HepG2 (cell line): ENCODE results near the gene FUT1. TPM values are rescaled to one million over a fixed set of nuclear protein-coding genes. Genes with fewer than 3 reads are reported as not detected.

Experiments used
- ATAC-seq: fragments of 200-7000 bp; cut with Tn5 transposase; 3 replicates; pipeline ENCODE4 v1.9.1; 2020; ENCODE audit warnings: mild to moderate bottlenecking, moderate library complexity
- BruUV-seq: library from RNA; stranded (reverse); fragments of 400-500 nt; replicated peaks from 2 replicates; lab custom pipeline; 2021; lab: Mats Ljungman, UMichigan
- CTCF ChIA-PET: fragments of 300-600 bp; formaldehyde crosslinking; extraction: SDS; loops from one replicate; lab custom pipeline; 2021; ENCODE audit warnings: low total read pairs, inconsistent platforms, low intra/inter-chr PET ratio; lab: Yijun Ruan, JAX
- POLR2A ChIA-PET: fragments of 350-600 bp; sonication (Branson Sonifier 250); formaldehyde crosslinking; loops from one replicate; lab custom pipeline; 2020; ENCODE audit warnings: antibody characterized with exemption, inconsistent platforms; lab: Yijun Ruan, JAX
- DNase-seq: peaks from one replicate; pipeline ENCODE4 v3.0.0-alpha.2; 2015; ENCODE audit warnings: low spot score
- FAIRE-seq: peaks from 3 replicates; lab custom pipeline; 2011; peaks lifted over from hg19 to GRCh38; lab: Jason Lieb, UNC
- H2AFZ ChIP-seq: one replicate; pipeline ENCODE4 v1.6.1; 2011; ENCODE audit warnings: low read length, inconsistent platforms
- H3K27ac ChIP-seq: fragments of 300-600 bp; 3 replicates; pipeline ENCODE4 v1.8.0; 2011; ENCODE audit warnings: mixed run types, mild to moderate bottlenecking, mixed read lengths, low read length, inconsistent platforms; ENCODE audit not compliant: insufficient read depth; ENCODE audit errors: extremely low read length
- H3K27me3 ChIP-seq, 2 experiments: fragments of 200-600 bp in 1 of 2; 2 replicates in 1 of 2; 3 replicates in 1 of 2; pipeline versions ENCODE4 v1.6.0 to v1.8.0; 2011; ENCODE audit warnings: low read length in 2 of 2, mild to moderate bottlenecking in 2 of 2, moderate library complexity in 2 of 2, inconsistent platforms in 1 of 2; ENCODE audit not compliant: insufficient read depth in 2 of 2, control insufficient read depth in 1 of 2
- H3K36me3 ChIP-seq, 2 experiments: fragments of 200-600 bp in 1 of 2; replicated peaks in 1 of 2; 2 replicates in 1 of 2; 3 replicates in 1 of 2; pipeline versions ENCODE4 v1.5.1 to v1.8.0; 2011; ENCODE audit warnings: low read length in 2 of 2, inconsistent platforms in 1 of 2; ENCODE audit not compliant: insufficient read depth in 2 of 2, control insufficient read depth in 1 of 2
- H3K4me1 ChIP-seq: 2 replicates; pipeline ENCODE4 v1.5.1; 2012; ENCODE audit warnings: low read length, inconsistent platforms; ENCODE audit not compliant: insufficient read depth
- H3K4me2 ChIP-seq: 2 replicates; pipeline ENCODE4 v1.6.0; 2011; ENCODE audit warnings: low read depth, low read length, inconsistent platforms
- H3K4me3 ChIP-seq, 3 experiments: fragments of 200-600 bp in 1 of 3; sonication (generic), shearing (Covaris generic) in 1 of 3; replicated peaks in 1 of 3; 2 replicates each; pipeline ENCODE4 v1.5.1; 2011 to 2016; ENCODE audit warnings: low read length in 3 of 3, inconsistent platforms in 2 of 3, low read depth in 2 of 3, mild to moderate bottlenecking in 2 of 3, control low read depth in 1 of 3, mixed read lengths in 1 of 3; ENCODE audit not compliant: insufficient read depth in 1 of 3
- H3K79me2 ChIP-seq: one replicate; pipeline ENCODE4 v1.6.1; 2011; ENCODE audit warnings: low read length, inconsistent platforms; ENCODE audit not compliant: insufficient read depth
- H3K9ac ChIP-seq: 2 replicates; pipeline ENCODE4 v1.6.0; 2011; ENCODE audit warnings: mild to moderate bottlenecking, low read depth, low read length, inconsistent platforms; ENCODE audit not compliant: insufficient read depth
- H3K9me3 ChIP-seq: 2 replicates; pipeline ENCODE4 v1.5.1; 2012; ENCODE audit warnings: mild to moderate bottlenecking, low read length
- H4K20me1 ChIP-seq: 2 replicates; pipeline ENCODE4 v1.6.0; 2011; ENCODE audit warnings: inconsistent platforms, mild to moderate bottlenecking, low read length, moderate library complexity; ENCODE audit not compliant: insufficient read depth
- BCL6 ChIP-seq: IDR thresholded peaks from 2 replicates; pipeline ENCODE4 v1.6.1; 2016; ENCODE audit warnings: missing genetic modification reagents, missing compliant biosample characterization
- CSRNP2 ChIP-seq: sonication (generic); formaldehyde crosslinking; conservative IDR thresholded peaks from 2 replicates; pipeline ENCODE4 v1.8.0; 2022; ENCODE audit warnings: low read depth, missing genetic modification reagents
- FOXC1 ChIP-seq: sonication (generic); formaldehyde crosslinking; IDR thresholded peaks from 2 replicates; pipeline ENCODE4 v1.8.0; 2022; ENCODE audit warnings: mild to moderate bottlenecking, missing genetic modification reagents, borderline replicate concordance
- GABPA ChIP-seq, 2 experiments: IDR thresholded peaks; 2 replicates each; pipeline ENCODE4 v1.6.1; 2011 to 2016; ENCODE audit warnings: low read depth in 2 of 2, low read length in 1 of 2, missing biosample characterization in 1 of 2, missing genetic modification characterization in 1 of 2
- GTF3A ChIP-seq: sonication (generic); formaldehyde crosslinking; conservative IDR thresholded peaks from 2 replicates; pipeline ENCODE4 v1.4.0; 2020; ENCODE audit warnings: mild to moderate bottlenecking, missing genetic modification reagents
- HIVEP1 ChIP-seq: sonication (generic); formaldehyde crosslinking; IDR thresholded peaks from 2 replicates; pipeline ENCODE4 v1.4.0; 2020; ENCODE audit warnings: mild to moderate bottlenecking, missing genetic modification reagents
- MIER3 ChIP-seq: IDR thresholded peaks from 2 replicates; pipeline ENCODE4 v1.6.1; 2016; ENCODE audit warnings: missing compliant biosample characterization, borderline replicate concordance
- MNT ChIP-seq: fragments of 450-650 bp; IDR thresholded peaks from 2 replicates; pipeline ENCODE4 v1.6.1; 2016
- NFKBIZ ChIP-seq: IDR thresholded peaks from 2 replicates; pipeline ENCODE4 v1.6.1; 2018; ENCODE audit warnings: missing genetic modification reagents, missing compliant biosample characterization
- RORA ChIP-seq: sonication (generic); formaldehyde crosslinking; IDR thresholded peaks from 2 replicates; pipeline ENCODE4 v1.5.0; 2020; ENCODE audit warnings: mild to moderate bottlenecking, missing genetic modification reagents, moderate library complexity
- SP5 ChIP-seq: IDR thresholded peaks from 2 replicates; pipeline ENCODE4 v1.6.1; 2016; ENCODE audit warnings: low read depth, borderline replicate concordance
- XRCC5 ChIP-seq: fragments of 200-400 bp; formaldehyde crosslinking; optimal IDR thresholded peaks from 2 replicates; pipeline ENCODE3; 2017; ENCODE audit warnings: mild to moderate bottlenecking, low read length
- ZFP36 ChIP-seq: fragments of 150-350 bp; IDR thresholded peaks from 2 replicates; pipeline ENCODE4 v1.6.1; 2018; ENCODE audit warnings: borderline replicate concordance, low read length, low read depth; ENCODE audit not compliant: partially characterized antibody
- ZFP41 ChIP-seq: sonication (generic); formaldehyde crosslinking; IDR thresholded peaks from 2 replicates; pipeline ENCODE4 v1.4.0; 2020; ENCODE audit warnings: mild to moderate bottlenecking, missing genetic modification reagents, borderline replicate concordance
- ZMYM3 ChIP-seq: sonication (generic); formaldehyde crosslinking; IDR thresholded peaks from 2 replicates; pipeline ENCODE4 v1.5.1; 2020; ENCODE audit warnings: mild to moderate bottlenecking, missing genetic modification reagents
- ZNF232 ChIP-seq: sonication (generic); formaldehyde crosslinking; IDR thresholded peaks from 2 replicates; pipeline ENCODE4 v1.4.0; 2020; ENCODE audit warnings: missing genetic modification reagents, borderline replicate concordance
- ZNF235 ChIP-seq: sonication (generic); formaldehyde crosslinking; IDR thresholded peaks from 2 replicates; pipeline ENCODE4 v1.8.1; 2023; ENCODE audit warnings: mild to moderate bottlenecking, missing genetic modification reagents, borderline replicate concordance
- ZNF354B ChIP-seq: sonication (generic); formaldehyde crosslinking; IDR thresholded peaks from 2 replicates; pipeline ENCODE4 v1.8.0; 2022; ENCODE audit warnings: mild to moderate bottlenecking, missing genetic modification reagents
- WGBS: methylation state at CpG from one replicate; pipeline ENCODE4 v1.1.6; 2017; ENCODE audit warnings: low lambda C conversion rate; 5-methylcytosine and 5-hydroxymethylcytosine counted together
- in situ Hi-C: cut with HindIII; loops from 2 replicates; pipeline ENCODE4 v1.10.0; 2017; ENCODE audit warnings: low pct_unique_long_range_greater_than_20kb; ENCODE audit not compliant: extremely low pct_ligation_motif_present
- intact Hi-C: fragments of 100-400 bp; cut with micrococcal nuclease; formaldehyde crosslinking; loops from one replicate; pipeline ENCODE4 v1.10.0; 2022; ENCODE audit not compliant: unreplicated experiment
- polyA plus RNA-seq, 8 experiments: library from polyadenylated mRNA; depleted of rRNA in 3 of 8; stranded (reverse) in 7 of 8; unstranded in 1 of 8; fragments of >200 nt; fragmentation: Illumina TruSeq in 4 of 8; extraction: Trizol in 4 of 8; gene quantifications; 2 replicates each; pipeline versions ENCODE4 v1.2.1 to v1.2.3, GENCODE V29; 2011 to 2016; ENCODE audit warnings: low read depth in 4 of 8, missing spikeins in 1 of 8, mixed read lengths in 1 of 8; ENCODE audit not compliant: insufficient read depth in 1 of 8
- total RNA-seq, 5 experiments: library from RNA; depleted of rRNA; stranded (reverse); fragments of >200 nt; fragmentation: Illumina TruSeq; extraction: Trizol; gene quantifications; 2 replicates each; pipeline ENCODE4 v1.2.3, GENCODE V29; 2016; ENCODE audit warnings: low read depth in 1 of 5
- TF ChIP-seq, protein P1 (sequence below): sonication (generic); formaldehyde crosslinking; IDR thresholded peaks from 2 replicates; pipeline ENCODE4 v1.5.0; 2020; ENCODE audit warnings: mild to moderate bottlenecking, missing genetic modification reagents, moderate library complexity

The FUT1 gene
- total and polyA plus RNA-seq, 2 of the 13 experiments (the other 11 are each of a cell fraction or from before 2014, with no cell fraction given), result 0.07 to 1.1 TPM

GRCh38 chr19:48738557-48739403 lies 13.7 kb downstream of the FUT1 start:
- POLR2A ChIA-PET, result interaction anchor here (0.5 to 2.1 kb wide), 17 partner anchors 10 to 237 kb away, joined by 3 to 40 read pairs (median 4); partner anchors contain the start of genes CA11, FUT2, MAMSTR and PPP1R15A
- CTCF ChIA-PET, result interaction anchor here (1.3 to 1.7 kb wide), 5 partner anchors 25 to 92 kb away, joined by 6 to 18 read pairs (median 10); partner anchors contain the start of gene CA11
- peak overlapping the region; percentile 53 to 89 (median 81) for H3K4me3 ChIP-seq
- H3K27me3 ChIP-seq, result peaks cover 0 to 1% of the 10 kb centered on the region in 2 experiments; a peak in 1 of 5 replicates
- H3K9ac ChIP-seq, result peak overlapping the region; percentile 81
- intact Hi-C loops (loop anchor here (1.0 kb wide), 2 partner anchors 24 to 63 kb away; no protein-coding TSS in a partner anchor), in situ Hi-C loops (no loop called here)
- no peaks in the 10 kb centered on the region for H3K9me3 ChIP-seq
- H3K27ac ChIP-seq, result peak overlapping the region; percentile 94
- BruUV-seq, result no TSS peak
- WGBS, result 0% methylated on average over 7 of the region's 96 CpGs
- H2AFZ ChIP-seq, result peak overlapping the region; percentile 44
- H3K79me2 ChIP-seq, result no peaks in the 10 kb centered on the region
- DNase-seq (peak; percentile 92), ATAC-seq (peak; percentile 96), FAIRE-seq (peak; percentile 39)
- no peaks in the 10 kb centered on the region for H4K20me1 ChIP-seq
- H3K4me1 ChIP-seq, result peaks cover 38% of the 10 kb centered on the region
- H3K36me3 ChIP-seq, result no peaks in the 10 kb centered on the region
- H3K4me2 ChIP-seq, result peak overlapping the region; percentile 98
- no peak for TF ChIP-seq BCL6
- TF ChIP-seq ZMYM3 (CRISPR knock-in tag), result no peak
- TF ChIP-seq ZFP36, result no peak
- TF ChIP-seq XRCC5, result no peak
- TF ChIP-seq, protein P1, sequence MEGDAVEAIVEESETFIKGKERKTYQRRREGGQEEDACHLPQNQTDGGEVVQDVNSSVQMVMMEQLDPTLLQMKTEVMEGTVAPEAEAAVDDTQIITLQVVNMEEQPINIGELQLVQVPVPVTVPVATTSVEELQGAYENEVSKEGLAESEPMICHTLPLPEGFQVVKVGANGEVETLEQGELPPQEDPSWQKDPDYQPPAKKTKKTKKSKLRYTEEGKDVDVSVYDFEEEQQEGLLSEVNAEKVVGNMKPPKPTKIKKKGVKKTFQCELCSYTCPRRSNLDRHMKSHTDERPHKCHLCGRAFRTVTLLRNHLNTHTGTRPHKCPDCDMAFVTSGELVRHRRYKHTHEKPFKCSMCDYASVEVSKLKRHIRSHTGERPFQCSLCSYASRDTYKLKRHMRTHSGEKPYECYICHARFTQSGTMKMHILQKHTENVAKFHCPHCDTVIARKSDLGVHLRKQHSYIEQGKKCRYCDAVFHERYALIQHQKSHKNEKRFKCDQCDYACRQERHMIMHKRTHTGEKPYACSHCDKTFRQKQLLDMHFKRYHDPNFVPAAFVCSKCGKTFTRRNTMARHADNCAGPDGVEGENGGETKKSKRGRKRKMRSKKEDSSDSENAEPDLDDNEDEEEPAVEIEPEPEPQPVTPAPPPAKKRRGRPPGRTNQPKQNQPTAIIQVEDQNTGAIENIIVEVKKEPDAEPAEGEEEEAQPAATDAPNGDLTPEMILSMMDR (CRISPR knock-in tag), result peak; percentile 76
- TF ChIP-seq GTF3A (CRISPR knock-in tag), result 0 out of 2 replicates have a peak, but pooled peaks have one; percentile 30
- TF ChIP-seq GABPA (IDR thresholded peaks at IDR 0.05; ENCODE audit: low read depth, low read length), result no peak
- TF ChIP-seq GABPA (CRISPR knock-in tag; IDR thresholded peaks at IDR 0.05; ENCODE audit: low read depth), result no peak
- TF ChIP-seq NFKBIZ (CRISPR knock-in tag), result no peak
- no peak for TF ChIP-seq MIER3 (CRISPR knock-in tag)
- no peak; the same call in 1 of the 2 replicates for TF ChIP-seq CSRNP2 (CRISPR knock-in tag)
- TF ChIP-seq ZNF354B (CRISPR knock-in tag), result no peak
- no peak for TF ChIP-seq RORA (CRISPR knock-in tag)
- TF ChIP-seq SP5 (CRISPR knock-in tag), result peak; percentile 6; the same call in 1 of the 2 replicates
- no peak for TF ChIP-seq ZNF235 (CRISPR knock-in tag)
- no peak for TF ChIP-seq HIVEP1 (CRISPR knock-in tag)
- TF ChIP-seq MNT, result no peak
- TF ChIP-seq ZNF232 (CRISPR knock-in tag), result no peak
- no peak for TF ChIP-seq ZFP41 (CRISPR knock-in tag)
- TF ChIP-seq FOXC1 (CRISPR knock-in tag), result no peak
